ENCODE results near the gene CSTF1.
"Not testable (repeated sequence)": the region's sequence is repeated elsewhere in the genome, so short reads cannot be mapped to it uniquely, and the experiment has no call there.

Gene CSTF1

GRCh38 chr20:56409521-56409920, 17.1 kb downstream of the CSTF1 start:
- DNase-seq (ENCODE audit: low read depth in 2 of 2), result no peak

GRCh38 chr20:56409956-56410355, 17.5 kb downstream of the CSTF1 start:
- DNase-seq (ENCODE audit: low read depth in 2 of 2), result no peak

GRCh38 chr20:56411287-56411686, 18.8 kb downstream of the CSTF1 start:
- DNase-seq (ENCODE audit: low read depth in 2 of 2), result not testable (repeated sequence)

GRCh38 chr20:56411759-56412472, 19.5 kb downstream of the CSTF1 start, which contains the start of gene CASS4:
Gene CASS4, plus strand, starts transcription at chr20:56412260. Its CDS starts 199 bp downstream, at chr20:56412459.
- DNase-seq (ENCODE audit: low read depth in 2 of 2), result no peak

GRCh38 chr20:56412473-56412790, 20.0 kb downstream of the CSTF1 start:
- DNase-seq (ENCODE audit: low read depth in 2 of 2), result no peak

- DNase-seq (ENCODE audit: low read depth in 2 of 2), result no peak
These were observed 20.5 kb downstream of the CSTF1 start for GRCh38 chr20:56412949-56413348.

GRCh38 chr20:56414842-56415765, 22.7 kb downstream of the CSTF1 start:
- DNase-seq (ENCODE audit: low read depth in 2 of 2), result peak; percentile 44 to 58

- no peak for DNase-seq (ENCODE audit: low read depth in 2 of 2)
These were observed 25.0 kb downstream of the CSTF1 start for GRCh38 chr20:56417402-56417801.

- DNase-seq (ENCODE audit: low read depth in 2 of 2), result no peak
These were observed 25.5 kb downstream of the CSTF1 start for GRCh38 chr20:56417911-56418310.

GRCh38 chr20:56418385-56418861, 26.0 kb downstream of the CSTF1 start:
- DNase-seq (ENCODE audit: low read depth in 2 of 2), result no peak

- DNase-seq (ENCODE audit: low read depth in 2 of 2), result no peak
These were observed 27.6 kb downstream of the CSTF1 start for GRCh38 chr20:56420028-56420427.

- DNase-seq (ENCODE audit: low read depth in 2 of 2), result no peak
These were observed 28.7 kb downstream of the CSTF1 start for GRCh38 chr20:56420940-56421688.

- no peak for DNase-seq (ENCODE audit: low read depth in 2 of 2)
These were observed 29.8 kb downstream of the CSTF1 start for GRCh38 chr20:56422076-56422823.

GRCh38 chr20:56422824-56423189, 30.4 kb downstream of the CSTF1 start:
- DNase-seq (ENCODE audit: low read depth in 2 of 2), result no peak

- DNase-seq (ENCODE audit: low read depth in 2 of 2), result no peak
These were observed 30.8 kb downstream of the CSTF1 start for GRCh38 chr20:56423211-56423610.

- DNase-seq (ENCODE audit: low read depth in 2 of 2), result no peak
These were observed 31.4 kb downstream of the CSTF1 start for GRCh38 chr20:56423886-56424285.

- no peak for DNase-seq (ENCODE audit: low read depth in 2 of 2)
These were observed 32.5 kb downstream of the CSTF1 start for GRCh38 chr20:56424931-56425330.

- no peak for DNase-seq (ENCODE audit: low read depth in 2 of 2)
These were observed 33.6 kb downstream of the CSTF1 start for GRCh38 chr20:56426026-56426425.

GRCh38 chr20:56426926-56427325, 34.5 kb downstream of the CSTF1 start:
- DNase-seq (ENCODE audit: low read depth in 2 of 2), result no peak

- no peak for DNase-seq (ENCODE audit: low read depth in 2 of 2)
These were observed 35.4 kb downstream of the CSTF1 start for GRCh38 chr20:56427797-56428196.

- DNase-seq (ENCODE audit: low read depth in 2 of 2), result no peak
These were observed 36.0 kb downstream of the CSTF1 start for GRCh38 chr20:56428410-56428809.

All from stimulated activated CD8-positive, alpha-beta memory T cell treated with anti-CD3 and anti-CD28 coated beads, Interleukin-15, amount 100 ng/mL, for 4 hours (primary cell).